Activated T-cell treated with anti-CD3 and anti-CD28 coated beads, Interleukin-2, amount 50 U/mL, for 1 hour (primary cell): Measurements from ENCODE around the gene GTF3C5.
"Not testable (repeated sequence)": the region's sequence is repeated elsewhere in the genome, so short reads cannot be mapped to it uniquely, and the experiment has no call there.

Experiments
- DNase-seq: peaks from one replicate; pipeline ENCODE4 v3.0.0-alpha.2; 2020

GTF3C5 gene

DNA sequence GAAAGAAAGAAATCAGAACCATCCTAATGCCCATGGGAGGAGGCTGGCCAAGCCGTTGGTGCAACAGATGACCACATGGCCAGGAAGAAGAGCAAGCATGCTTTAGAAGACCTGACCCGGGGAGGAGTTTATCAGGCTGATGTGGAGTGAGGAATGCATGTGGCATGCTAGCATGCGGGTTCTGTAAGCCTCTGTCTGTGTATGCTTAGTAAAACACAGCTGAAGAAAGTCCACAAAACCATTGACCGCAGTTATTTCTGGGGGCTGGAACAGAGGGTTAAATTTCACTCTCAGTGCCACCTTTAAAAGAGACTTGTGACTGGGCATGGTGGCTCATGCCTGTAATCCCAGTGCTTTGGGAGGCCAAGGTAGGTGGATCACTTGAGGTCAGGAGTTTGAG lies 33.2 kb upstream of the GTF3C5 start:
- DNase-seq, result no peak

DNA sequence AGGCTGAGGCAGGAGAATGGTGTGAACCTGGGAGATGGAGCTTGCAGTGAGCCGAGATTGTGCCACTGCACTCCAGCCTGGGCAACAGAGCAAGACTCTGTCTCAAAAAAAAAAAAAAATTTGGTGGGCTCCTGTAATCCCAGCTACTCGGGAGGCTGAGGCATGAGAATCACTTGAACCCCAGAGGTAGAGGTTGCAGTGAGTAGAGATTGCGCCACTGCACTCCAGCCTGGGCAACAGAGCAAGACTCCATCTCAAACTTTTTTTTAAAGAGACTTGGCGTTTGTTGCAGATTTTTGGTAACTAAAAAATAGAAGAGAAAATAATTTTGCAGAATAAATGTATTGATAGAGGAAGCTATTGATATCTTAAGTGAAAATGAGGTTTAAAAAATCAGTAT lies 32.6 kb upstream of the GTF3C5 start:
- DNase-seq, result not testable (repeated sequence)

DNA sequence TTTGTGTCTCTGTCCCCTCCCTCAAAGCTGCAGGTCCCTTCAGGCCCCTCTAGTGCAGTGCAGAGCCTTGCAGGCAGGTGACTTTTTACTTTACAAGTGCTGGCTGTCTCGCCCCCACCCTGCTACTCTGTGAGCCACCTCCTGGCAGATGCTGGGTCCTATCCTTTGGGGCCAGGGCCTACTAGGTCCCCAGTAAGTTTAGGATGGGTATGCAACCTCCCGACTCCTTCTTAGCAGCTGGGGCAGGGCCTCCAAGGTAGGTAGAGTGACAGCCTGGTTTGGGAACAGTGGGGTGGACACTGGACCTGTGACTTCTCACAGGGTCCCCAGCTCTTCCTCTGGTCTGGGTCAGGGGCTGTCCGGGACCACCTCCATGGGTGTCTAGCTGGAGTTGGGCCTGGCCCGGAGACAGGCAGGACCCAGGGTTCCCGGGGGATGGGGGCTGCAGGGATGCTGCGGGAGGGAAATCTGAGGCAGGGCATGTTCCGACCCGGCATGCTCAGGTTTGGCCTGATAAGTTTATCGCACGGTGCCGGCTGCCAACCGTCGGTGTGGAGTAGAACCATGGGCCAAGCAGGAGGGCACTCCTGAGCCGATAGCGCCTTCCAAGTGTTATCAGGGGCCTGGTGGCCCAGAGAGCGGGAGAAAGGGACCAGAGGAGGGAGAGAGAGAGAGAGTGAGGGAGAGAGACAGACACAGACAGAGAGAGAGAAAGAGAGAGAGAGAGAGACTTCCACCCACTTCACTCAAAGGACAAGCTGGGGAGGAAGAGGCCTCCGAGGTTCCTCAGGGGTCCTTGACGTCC lies 31.8 kb upstream of the GTF3C5 start:
- DNase-seq, result no peak

DNA sequence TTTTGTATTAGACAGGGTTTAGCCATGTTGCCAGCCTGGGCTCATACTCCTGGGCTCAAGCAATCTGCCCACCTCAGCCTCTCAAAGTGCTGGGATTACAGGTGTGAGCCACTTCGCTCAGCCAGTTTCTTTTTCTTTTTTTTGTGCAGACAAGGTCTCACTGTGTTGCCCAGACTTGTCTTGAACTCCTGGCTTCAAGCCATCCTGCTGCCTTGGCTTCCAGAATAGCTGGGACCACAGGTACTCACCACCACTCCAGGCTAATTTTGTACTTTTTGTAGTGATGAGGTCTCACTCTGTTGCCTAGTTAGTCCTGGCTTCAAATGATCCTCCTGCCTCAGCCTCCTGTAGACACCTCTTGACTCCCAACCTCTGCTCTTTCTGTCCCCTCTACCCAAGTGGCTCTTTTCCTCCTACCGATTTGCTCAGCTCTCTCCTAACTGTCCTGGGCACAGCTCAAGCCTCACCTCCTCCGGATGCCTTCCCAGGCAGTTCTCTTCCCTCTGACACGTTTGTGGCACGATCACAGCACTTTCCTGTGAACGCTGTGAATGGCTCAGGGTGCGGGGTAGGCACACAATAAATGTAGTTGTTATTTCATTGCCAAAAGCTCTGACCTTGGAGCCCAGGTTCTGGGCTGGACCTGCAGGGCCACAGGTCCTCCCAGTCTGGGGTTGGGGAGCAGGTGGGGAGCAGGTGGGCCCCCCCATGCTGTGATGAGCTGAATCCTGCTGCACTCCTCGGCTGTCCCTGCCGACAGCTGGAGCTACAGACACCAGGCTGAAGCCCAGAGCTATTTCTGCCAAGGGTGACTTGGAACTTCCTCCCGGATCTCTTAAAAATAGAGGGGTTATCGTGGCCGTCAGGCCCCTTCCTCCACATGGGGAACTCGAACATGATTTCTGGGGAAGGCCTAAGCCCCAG lies 28.4 kb upstream of the GTF3C5 start:
- no peak for DNase-seq

DNA sequence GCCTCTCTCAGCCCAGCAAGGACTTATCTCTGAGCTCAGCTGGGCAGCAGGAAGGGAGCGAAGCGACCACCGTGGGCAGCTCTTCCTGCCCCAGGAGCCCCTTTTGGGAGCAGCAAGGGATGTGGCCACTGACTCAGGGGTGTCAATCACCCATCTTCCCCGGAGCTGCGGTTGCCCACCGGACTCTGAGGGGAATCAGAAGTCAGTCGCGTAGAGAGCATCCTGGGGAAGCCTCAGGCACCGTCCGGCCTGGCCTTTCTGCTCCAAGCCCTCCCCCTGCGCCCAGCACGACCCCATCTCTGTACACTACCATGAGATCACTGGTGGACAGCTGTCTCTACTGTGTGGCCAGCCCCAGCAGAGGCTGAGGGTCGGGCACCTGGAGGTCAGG lies 27.7 kb upstream of the GTF3C5 start:
- DNase-seq, result no peak

DNA sequence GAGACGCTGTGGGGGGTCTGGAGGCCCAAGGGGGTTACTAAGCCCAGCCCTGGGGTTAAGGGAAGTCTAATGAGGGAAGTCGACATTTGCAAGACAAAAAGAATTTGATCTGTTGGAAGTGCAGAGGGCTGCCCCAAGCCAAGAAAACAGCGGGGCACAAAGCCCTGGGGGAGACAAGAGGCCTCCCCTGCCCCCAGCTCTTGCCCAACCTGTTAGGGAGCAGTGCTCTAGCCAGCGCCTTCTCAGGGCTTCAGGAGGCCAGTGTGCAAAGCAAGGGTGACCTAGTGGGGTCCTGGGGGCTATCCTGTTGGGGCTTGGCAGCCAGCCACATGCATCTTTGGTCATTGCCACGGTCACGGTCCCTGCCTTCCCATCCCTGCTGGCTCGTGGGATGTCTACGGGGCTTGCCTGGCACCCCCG lies 27.1 kb upstream of the GTF3C5 start:
- DNase-seq, result no peak

DNA sequence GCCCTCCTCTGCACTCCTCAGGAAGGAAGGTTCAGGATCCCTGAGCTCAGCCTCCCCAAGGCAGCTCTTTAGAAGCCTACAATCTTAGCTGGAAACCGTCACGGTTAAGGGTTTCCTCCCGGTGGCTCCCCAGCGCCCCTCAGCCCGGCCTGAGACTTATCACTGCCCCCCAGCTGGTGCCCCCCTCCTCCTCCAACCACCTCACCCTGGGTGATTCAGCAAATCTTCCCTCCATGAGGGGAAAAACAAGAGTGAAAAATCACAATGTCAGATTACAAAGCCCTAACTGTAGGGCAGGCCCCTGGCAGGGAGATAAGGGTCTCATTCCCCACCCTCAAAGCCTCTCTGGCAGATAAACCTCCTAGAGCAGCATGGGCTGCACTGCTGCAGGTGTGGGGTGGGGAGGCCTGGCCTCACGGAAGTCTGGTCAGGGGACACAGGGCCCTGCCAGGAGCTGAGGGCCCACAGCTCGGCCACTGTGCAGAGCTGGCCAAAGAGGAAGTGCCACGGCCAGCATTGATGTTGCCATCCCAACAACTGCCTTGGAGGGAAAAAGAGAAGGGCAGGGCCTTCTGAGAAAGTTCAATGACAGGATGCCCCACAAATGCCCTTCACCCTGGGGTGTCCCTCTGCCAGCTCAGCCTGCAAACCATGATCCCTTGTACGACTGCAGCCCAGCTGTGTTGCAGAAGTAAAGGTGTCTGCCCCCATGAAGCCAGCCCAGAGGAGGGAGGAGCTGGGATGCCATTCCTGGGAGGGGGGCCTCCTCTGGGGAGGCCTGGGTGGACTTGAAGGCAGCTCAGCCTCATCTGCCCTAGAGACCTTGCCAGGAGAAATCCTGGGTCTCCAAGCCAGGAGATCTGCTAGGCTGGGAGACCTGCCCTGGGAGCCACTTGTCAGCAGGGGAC lies 26.5 kb upstream of the GTF3C5 start:
- no peak for DNase-seq

DNA sequence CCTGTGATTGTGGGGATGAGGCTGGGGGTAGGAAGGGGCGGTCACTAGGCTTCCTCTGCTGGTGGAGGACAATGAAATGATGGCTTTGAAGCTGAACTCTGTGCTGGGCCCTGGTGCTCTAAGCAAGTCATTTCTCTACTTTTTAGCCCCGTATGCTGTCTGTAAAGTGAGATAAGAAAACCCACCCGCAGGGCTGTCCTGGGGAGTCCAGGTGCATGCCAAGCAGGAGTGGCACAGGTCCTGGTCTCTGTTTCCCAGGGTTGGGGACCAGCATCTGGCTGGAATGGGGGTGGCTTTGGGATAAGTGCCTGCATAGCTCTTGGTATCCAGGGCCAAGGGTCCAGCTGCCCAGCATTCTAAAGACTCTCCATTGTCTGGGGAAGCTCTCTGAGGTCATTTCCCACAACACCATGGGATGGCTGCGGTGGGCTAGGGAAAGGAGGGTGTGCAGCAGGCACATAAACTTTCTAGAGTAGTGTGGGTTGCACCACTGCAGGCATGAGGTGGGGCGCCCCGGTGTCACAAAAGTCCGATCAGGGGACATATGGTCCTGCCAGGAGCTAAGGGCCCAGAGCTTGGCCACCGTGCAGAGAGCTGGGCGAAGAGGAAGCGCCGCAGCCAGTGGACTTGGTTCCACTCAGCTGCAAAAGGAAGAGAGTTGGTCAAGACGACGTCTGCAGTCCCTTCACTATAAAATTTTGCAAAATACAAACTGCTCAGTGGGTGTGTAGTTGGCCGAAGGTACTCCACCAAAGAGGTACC lies 25.6 kb upstream of the GTF3C5 start:
- no peak for DNase-seq

DNA sequence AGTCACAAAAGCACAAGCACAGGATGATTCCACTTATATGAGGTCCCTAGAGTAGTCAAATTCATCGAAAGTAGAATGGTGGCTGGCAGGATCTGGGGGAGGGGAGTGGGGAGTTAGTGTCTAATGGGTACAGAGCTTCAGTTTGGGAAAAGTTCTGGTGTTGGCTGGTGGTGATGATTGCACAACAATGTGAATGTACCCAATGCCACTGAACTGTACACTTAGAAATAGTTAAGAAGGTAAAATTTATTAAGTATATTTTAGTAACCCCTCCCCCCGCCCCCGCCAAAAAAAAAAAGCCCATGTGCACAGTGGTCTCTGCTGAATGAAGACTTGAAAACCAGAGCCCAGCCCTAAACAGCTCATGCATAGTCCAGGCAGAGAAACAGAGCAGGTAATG lies 24.8 kb upstream of the GTF3C5 start:
- no peak for DNase-seq

DNA sequence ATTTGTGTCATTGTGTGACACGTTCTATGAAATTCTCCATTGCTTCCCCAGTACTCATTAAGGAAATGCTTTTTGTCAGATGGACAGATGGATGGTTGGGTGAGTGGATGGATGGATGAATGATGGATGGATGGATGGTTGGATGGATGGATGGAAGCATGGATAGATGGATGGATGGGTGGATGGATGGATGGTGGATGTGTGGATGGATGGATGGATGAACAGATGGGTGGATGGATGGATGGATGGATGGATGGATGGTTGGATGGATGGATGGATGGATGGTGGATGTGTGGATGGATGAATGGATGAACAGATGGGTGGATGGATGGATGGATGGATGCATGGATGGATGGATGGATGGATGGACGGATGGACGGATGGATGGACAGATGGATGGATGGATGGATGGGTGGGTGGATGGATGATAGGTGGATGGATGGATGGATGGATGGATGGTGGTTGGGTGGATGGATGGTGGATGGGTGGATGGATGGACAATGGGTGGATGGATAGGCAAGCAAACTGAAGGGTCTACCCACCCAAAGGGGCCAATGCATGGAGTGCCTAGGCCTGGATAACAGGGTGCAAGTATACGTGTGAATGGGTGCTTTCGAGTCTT lies 24.0 kb upstream of the GTF3C5 start:
- no peak for DNase-seq

DNA sequence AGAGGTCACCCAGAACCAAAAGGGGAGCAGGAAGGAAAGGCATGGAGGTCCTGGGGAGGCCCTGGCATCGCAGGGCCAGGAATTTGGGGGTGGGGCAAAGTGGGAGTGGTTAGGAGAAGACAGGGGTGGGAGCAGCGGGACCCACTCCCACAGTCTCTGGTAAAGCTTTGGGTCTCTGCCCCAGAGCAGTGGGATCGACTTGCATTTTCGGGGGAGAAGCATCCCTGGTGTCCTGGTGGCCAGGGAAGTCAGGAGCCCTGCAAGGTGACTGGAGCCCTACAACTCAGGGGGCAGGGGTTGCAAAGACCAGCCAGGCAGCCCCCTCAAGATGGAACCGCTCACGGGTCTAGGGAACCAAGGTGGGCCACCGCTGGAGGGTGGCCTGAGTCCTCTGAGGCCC lies 22.4 kb upstream of the GTF3C5 start:
- no peak for DNase-seq

DNA sequence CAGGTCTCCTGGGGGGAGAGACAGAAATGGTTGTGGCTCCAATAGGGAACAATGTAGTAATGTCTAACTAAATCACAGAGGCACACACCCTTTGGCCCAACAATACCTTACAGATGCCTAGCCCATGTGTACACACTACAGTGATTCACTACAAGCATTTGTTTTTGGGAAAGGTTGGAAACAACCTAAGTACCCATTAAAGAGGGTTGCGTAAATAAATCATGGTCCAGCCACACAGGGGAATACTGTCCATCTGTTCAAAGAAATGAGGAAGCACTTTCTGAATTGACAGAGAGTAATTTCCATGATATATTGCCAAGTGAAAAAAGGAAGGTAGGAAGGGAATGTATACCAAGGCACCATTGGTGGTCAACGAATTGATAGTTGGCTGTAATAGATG lies 22.0 kb upstream of the GTF3C5 start:
- DNase-seq, result no peak

DNA sequence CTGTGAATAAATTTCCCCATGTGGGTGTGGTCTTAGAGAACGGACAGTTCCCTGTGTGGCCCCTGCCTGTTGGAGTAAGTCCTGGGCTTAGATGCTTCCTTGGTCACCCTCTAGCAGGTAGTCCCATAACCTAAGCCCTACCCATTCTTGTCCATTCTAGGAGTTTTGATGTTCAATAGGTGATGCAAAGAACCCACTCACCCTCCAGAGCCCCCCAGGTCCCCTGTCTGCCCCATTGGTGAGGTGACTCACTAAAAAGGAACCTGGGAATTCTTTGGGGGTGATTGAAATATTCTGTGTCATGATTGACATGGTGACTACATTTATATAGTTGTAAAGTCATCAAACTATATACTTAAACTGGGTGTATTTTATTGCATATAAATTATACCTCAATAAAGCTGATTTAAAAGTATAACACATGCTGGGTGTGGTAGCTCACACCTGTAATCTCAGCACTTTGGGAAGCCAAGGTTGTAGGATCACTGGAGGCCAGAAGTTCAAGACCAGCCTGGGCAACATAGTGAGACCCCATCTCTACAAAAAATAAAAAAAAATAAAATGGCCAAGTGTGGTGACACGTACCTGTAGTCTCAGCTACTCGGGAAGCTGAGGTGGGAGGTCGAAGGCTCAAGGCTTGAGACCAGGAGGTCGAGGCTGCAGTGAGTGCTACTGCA lies 20.8 kb upstream of the GTF3C5 start:
- no peak for DNase-seq

DNA sequence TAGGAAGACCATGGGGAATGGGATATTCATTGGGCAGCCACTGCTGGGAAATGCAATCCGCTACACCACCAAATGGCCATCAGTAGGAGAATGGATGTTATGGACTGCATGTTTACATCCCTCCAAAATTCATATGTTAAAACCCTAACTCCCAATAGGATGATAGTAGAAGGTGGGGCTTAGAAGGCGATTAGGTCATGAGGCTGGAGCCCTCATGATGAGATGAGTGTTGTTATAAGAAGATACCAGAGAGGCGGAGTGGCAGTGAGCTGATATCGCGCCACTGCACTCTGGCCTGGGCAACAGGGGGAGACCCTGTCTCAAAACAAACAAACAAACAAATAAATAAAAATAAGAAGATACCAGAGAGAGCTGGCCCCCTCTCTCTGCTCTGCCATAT lies 16.1 kb upstream of the GTF3C5 start:
- no peak for DNase-seq

DNA sequence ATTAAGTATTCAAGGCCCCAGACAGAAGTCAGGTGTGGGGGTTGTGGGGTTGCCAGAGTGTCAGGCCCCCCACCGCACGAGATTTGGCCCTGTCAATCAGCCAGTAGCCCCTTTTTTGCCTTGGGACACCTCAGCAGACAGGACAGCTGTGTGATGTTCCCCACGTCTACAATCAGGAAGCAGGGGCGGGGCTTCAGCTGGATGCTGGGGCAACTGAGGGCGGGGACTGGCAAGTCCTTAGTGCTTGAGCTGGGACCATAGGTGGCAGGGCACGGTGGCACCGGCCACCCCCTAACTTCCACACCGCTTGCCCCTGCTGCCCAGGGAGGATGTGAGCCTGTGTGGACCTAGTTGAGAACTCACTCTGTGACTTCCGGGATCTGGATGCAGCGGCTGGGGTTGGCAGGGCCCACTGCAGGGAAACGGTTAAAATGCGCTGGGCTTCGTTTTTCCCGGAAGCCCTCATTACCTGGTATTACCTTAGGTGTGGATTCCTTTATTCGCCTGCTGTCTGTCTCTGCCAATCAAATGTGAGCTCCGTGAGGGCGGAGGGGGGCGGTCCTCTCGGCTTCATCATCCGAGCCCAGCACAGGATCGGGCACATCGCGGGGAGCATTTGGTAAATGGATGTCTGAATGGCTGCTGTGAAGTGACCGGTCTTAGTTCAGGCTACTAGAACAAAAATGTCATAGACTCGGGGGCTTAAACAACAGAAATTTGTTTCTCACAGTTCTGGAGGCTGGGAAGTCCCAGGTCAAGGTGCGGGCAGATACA lies 7.5 kb upstream of the GTF3C5 start:
- DNase-seq, result no peak

DNA sequence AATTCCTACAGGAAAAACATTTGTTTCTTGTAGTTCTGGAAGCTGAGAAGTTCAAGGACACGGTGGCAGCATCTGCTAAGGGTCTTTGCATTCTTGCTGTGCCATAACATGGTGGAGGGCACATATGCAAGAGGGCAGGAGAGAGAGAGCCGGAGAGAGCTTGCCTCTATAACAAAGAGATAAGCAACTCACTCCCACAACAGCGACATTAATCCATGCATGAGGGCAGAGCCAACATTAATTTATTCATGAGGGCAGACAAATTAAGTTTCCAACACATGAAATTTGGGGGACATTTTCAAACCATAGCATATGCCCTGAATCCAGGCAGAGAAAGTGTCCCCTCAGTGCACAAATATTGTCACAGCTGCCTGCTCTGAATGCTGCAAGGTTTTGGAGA lies 4.4 kb upstream of the GTF3C5 start:
- DNase-seq, result no peak

DNA sequence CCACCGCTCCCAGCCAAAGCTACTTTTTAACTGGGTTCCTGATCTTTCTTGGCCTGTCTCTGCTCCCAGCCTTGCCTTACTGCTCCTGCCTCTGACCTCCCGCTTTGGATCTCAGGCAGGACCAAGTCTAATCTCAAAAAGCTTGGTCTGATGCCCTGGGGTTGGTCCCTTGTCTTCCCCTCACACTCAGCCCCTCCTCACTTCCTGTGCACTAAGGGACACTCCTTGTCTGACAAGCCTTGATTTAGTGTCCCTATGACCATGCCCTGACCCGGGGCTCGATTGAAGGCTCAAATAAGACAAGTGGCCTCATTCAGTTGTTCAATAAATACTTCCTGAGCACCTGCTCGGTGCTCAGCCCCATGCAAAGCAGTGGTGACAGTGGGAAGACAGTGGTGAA lies 3.7 kb upstream of the GTF3C5 start:
- no peak for DNase-seq

DNA sequence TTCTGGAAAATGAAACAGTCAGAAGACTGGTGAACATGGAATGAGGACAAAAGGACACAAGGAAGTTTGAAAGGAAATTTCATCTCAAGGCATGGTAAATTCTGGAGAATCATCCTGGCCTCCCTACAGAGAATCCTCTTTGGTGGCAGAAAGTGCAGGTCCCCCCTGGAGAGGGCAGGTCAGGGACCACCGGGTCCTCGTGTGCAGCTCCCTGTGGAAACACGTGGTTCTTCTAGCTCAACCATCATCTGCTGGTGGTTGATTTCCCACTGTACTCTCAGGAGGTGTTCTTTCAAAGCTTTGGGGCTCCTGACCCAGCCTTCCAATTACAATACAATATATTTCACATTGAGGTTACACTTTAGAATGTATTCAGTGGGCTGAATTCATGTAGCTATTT lies 2.6 kb upstream of the GTF3C5 start:
- DNase-seq, result no peak

DNA sequence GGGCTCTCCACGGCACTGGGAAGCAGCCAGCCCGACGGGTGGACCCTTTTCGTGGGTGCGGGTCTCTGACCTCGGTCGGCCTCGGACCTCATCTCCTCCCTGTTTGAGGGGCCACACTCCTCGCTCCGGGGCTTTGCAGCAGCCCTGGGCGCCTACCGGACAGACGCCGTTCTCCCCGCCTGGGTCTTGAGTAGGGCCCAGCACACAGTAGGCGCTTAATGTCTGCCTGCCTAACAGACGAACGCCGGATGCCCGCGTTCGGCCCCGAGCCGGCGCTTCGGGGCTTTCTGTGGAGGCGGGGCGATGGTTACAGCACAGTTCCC lies 842 bp upstream of the GTF3C5 start:
- DNase-seq, result no peak

DNA sequence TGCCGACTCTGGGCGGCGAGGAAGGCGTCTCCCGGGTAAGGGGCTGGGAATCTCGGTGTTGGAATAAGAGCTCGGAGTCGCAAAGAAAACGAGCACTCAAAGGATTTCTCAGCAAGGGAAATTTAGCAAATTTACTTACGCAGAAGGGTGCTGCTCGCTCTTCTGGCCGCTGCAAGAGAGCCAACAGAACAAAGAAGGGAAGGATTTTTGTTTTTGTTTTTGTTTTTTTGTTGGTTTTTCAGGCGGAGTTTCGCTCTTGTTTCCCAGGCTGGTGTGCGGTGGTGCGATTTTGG lies 279 bp downstream of the GTF3C5 start:
- DNase-seq, result no peak

DNA sequence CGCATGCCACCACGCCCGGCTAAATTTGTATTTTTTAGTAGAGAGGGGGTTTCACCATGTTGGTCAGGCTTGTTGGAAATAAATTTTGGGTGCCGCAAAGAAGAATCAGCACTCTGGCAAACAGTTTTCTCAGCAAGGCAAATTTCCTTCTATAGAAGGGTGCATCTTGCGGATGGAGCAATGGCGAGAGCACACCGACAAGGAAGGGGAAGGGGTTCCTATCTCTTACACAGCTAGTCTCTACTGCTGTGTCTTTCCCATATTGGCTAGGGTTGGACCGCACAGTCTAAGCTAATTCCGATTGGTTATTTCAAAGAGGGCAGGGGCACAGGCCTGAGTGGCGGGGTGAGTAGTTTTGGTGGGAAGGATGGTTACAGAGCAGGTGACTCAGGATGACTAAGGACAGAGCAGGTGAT lies 707 bp downstream of the GTF3C5 start:
- DNase-seq, result no peak
